PC-9 (cell line): Measurements from ENCODE around the gene KISS1R. TPM values are rescaled to one million over a fixed set of nuclear protein-coding genes. Genes with fewer than 3 reads are reported as not detected.

Experiments used
- BruUV-seq: library from RNA; stranded (reverse); fragments of 400-500 nt; replicated peaks from 2 replicates; lab custom pipeline; 2021; lab: Mats Ljungman, UMichigan
- CTCF ChIA-PET: fragments of 300-600 bp; sonication (Branson Sonifier 250); formaldehyde crosslinking; loops from one replicate; lab custom pipeline; 2022; ENCODE audit warnings: antibody characterized with exemption; lab: Charles Lee
- POLR2A ChIA-PET: fragments of 300-600 bp; sonication (Branson Sonifier 250); formaldehyde crosslinking; loops from one replicate; lab custom pipeline; 2022; ENCODE audit warnings: antibody characterized with exemption; ENCODE audit not compliant: unreplicated experiment; lab: Charles Lee
- DNase-seq, 2 experiments: peaks; one replicate each; pipeline versions ENCODE4 v3.0.0 to v3.0.0-alpha.2; 2015 to 2022; ENCODE audit warnings: mixed read lengths in 1 of 2
- H2AFZ ChIP-seq: fragments of 200-600 bp; sonication (generic); 2 replicates; pipeline ENCODE4 v1.8.1; 2017; ENCODE audit warnings: antibody characterized with exemption
- H3F3A ChIP-seq: fragments of 200-600 bp; sonication (generic); 2 replicates; pipeline ENCODE4 v1.8.1; 2017; ENCODE audit warnings: antibody characterized with exemption, mild to moderate bottlenecking, low read depth; ENCODE audit not compliant: insufficient read depth
- H3K27ac ChIP-seq: fragments of 200-600 bp; sonication (generic); 2 replicates; pipeline ENCODE4 v1.6.1; 2016; ENCODE audit warnings: mixed run types
- H3K27me3 ChIP-seq: fragments of 200-600 bp; sonication (generic); 2 replicates; pipeline ENCODE4 v1.6.1; 2016; ENCODE audit warnings: low read depth, mixed run types; ENCODE audit not compliant: insufficient read depth
- H3K36me3 ChIP-seq: fragments of 200-600 bp; sonication (generic); 2 replicates; pipeline ENCODE4 v1.6.1; 2016; ENCODE audit warnings: low read depth, mixed run types
- H3K4me1 ChIP-seq: fragments of 200-600 bp; sonication (generic); replicated peaks from 2 replicates; pipeline ENCODE4 v1.6.1; 2016; ENCODE audit warnings: mixed run types; ENCODE audit not compliant: insufficient read depth
- H3K4me2 ChIP-seq: fragments of 200-600 bp; sonication (generic); 2 replicates; pipeline ENCODE4 v1.6.1; 2017; ENCODE audit warnings: mixed run types
- H3K4me3 ChIP-seq: fragments of 200-600 bp; sonication (generic); 2 replicates; pipeline ENCODE4 v1.6.1; 2016; ENCODE audit warnings: mixed run types
- H3K79me2 ChIP-seq: fragments of 200-600 bp; sonication (generic); 2 replicates; pipeline ENCODE4 v1.6.1; 2017; ENCODE audit warnings: low read depth, mixed run types
- H3K9me2 ChIP-seq: fragments of 200-600 bp; sonication (generic); 2 replicates; pipeline ENCODE4 v1.8.1; 2017; ENCODE audit warnings: mild to moderate bottlenecking; ENCODE audit not compliant: insufficient read depth
- H3K9me3 ChIP-seq: fragments of 200-600 bp; sonication (generic); 2 replicates; pipeline ENCODE4 v1.8.1; 2016; ENCODE audit warnings: low read depth; ENCODE audit not compliant: insufficient read depth
- H4K20me1 ChIP-seq: fragments of 200-600 bp; sonication (generic); 2 replicates; pipeline ENCODE4 v1.8.1; 2017; ENCODE audit not compliant: insufficient read depth
- EZH2 ChIP-seq: fragments of 200-600 bp; sonication (generic); IDR thresholded peaks from 2 replicates; pipeline ENCODE4 v1.8.0; 2017; ENCODE audit warnings: antibody characterized with exemption, low read depth
- intact Hi-C: fragments of 100-400 bp; cut with micrococcal nuclease; formaldehyde crosslinking; loops from one replicate; pipeline ENCODE4 v1.10.0; 2022; ENCODE audit not compliant: unreplicated experiment
- total RNA-seq: library from RNA; stranded (reverse); gene quantifications from 2 replicates; pipeline ENCODE4 v1.2.3, GENCODE V29; 2021
- TF ChIP-seq, protein P1 (sequence below): fragments of 200-600 bp; sonication (generic); conservative IDR thresholded peaks from 2 replicates; pipeline ENCODE4 v1.6.1; 2017; ENCODE audit warnings: mixed run types, antibody characterized with exemption, mild to moderate bottlenecking, moderate library complexity

KISS1R gene
- total RNA-seq, 1 experiment from 2014 or later, result not detected

DNA sequence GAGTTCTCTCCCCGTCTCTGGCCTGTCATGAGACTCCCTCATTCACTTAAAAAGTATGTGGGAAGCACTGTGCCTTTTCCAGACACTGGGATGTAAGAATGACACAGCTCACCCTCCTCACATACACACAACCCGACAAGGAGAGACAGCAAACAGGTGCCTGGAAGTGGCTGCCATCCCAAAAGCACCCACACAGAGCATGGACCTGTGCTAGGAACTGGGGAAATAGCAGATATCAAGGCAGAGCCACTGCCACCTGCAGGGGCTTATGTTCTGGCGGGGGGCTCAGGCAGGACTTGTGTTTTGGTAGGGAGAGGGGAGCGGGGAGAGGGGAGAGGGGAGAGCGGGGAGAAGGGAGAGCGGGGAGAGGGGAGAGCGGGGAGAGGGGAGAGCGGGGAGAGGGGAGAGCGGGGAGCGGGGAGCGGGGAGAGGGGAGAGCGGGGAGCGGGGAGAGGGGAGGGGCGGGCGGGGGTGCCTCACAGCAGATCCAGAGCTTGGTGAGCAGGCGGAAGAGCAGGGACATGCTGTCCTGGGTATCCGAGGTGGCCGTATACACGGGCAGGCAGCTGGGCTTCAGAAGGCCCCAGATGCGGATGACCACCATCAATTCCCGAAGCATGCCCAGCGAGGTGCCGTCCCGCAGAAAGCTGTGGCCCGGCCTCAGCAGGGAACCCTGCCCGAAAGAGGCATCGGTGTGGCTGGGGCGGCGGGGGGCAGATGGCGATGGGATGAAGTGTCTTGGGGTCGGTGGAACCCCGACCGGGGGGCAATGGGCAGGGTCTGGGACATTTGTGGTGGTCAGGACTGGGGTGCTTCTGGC is 45.5 kb upstream of the KISS1R start:
- peaks cover 29% of the 10 kb centered on the region for H3K4me1 ChIP-seq
- intact Hi-C loops, result no loop called here
- ChIA-PET CTCF (no interaction called here), POLR2A (no interaction called here)
- no peaks in the 10 kb centered on the region for H3K27me3 ChIP-seq
- no peaks in the 10 kb centered on the region; the same call in 1 of the 2 replicates for H4K20me1 ChIP-seq
- no peak overlapping the region for H3K27ac ChIP-seq
- no peaks in the 10 kb centered on the region for H3K79me2 ChIP-seq
- BruUV-seq, result no TSS peak
- no peak for DNase-seq
- H3F3A ChIP-seq, result peaks cover 44% of the 10 kb centered on the region
- TF ChIP-seq EZH2, result no peak
- TF ChIP-seq, protein P1, sequence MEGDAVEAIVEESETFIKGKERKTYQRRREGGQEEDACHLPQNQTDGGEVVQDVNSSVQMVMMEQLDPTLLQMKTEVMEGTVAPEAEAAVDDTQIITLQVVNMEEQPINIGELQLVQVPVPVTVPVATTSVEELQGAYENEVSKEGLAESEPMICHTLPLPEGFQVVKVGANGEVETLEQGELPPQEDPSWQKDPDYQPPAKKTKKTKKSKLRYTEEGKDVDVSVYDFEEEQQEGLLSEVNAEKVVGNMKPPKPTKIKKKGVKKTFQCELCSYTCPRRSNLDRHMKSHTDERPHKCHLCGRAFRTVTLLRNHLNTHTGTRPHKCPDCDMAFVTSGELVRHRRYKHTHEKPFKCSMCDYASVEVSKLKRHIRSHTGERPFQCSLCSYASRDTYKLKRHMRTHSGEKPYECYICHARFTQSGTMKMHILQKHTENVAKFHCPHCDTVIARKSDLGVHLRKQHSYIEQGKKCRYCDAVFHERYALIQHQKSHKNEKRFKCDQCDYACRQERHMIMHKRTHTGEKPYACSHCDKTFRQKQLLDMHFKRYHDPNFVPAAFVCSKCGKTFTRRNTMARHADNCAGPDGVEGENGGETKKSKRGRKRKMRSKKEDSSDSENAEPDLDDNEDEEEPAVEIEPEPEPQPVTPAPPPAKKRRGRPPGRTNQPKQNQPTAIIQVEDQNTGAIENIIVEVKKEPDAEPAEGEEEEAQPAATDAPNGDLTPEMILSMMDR, result no peak
- H3K36me3 ChIP-seq, result no peaks in the 10 kb centered on the region
- H3K9me3 ChIP-seq, result no peaks in the 10 kb centered on the region
- H3K9me2 ChIP-seq, result no peaks in the 10 kb centered on the region
- H2AFZ ChIP-seq, result no peak overlapping the region
- no peak overlapping the region for H3K4me2 ChIP-seq
- no peak overlapping the region for H3K4me3 ChIP-seq

- Histone ChIP-seq H3K4me3 (no peak overlapping the region), H3K36me3 (no peaks in the 10 kb centered on the region), H3K4me2 (peak overlapping the region; percentile 40; the same call in 1 of the 2 replicates), H3F3A (peaks cover 42% of the 10 kb centered on the region), H3K27ac (no peak overlapping the region), H3K27me3 (no peaks in the 10 kb centered on the region), H3K79me2 (no peaks in the 10 kb centered on the region), H3K9me3 (no peaks in the 10 kb centered on the region), H3K9me2 (no peaks in the 10 kb centered on the region), H3K4me1 (peaks cover 29% of the 10 kb centered on the region), H4K20me1 (no peaks in the 10 kb centered on the region; the same call in 1 of the 2 replicates), H2AFZ (no peak overlapping the region)
- ChIA-PET POLR2A (no interaction called here), CTCF (interaction anchor here (0.5 to 0.6 kb wide), 2 partner anchors 195 to 307 kb away, joined by 3 read pairs; no protein-coding TSS in a partner anchor)
- intact Hi-C loops, result no loop called here
- DNase-seq, result peak; percentile 72 to 86
- no peak for TF ChIP-seq EZH2
- BruUV-seq, result no TSS peak
Measured at GRCh38 chr19:872266-872951, 44.7 kb upstream of the KISS1R start.

DNA sequence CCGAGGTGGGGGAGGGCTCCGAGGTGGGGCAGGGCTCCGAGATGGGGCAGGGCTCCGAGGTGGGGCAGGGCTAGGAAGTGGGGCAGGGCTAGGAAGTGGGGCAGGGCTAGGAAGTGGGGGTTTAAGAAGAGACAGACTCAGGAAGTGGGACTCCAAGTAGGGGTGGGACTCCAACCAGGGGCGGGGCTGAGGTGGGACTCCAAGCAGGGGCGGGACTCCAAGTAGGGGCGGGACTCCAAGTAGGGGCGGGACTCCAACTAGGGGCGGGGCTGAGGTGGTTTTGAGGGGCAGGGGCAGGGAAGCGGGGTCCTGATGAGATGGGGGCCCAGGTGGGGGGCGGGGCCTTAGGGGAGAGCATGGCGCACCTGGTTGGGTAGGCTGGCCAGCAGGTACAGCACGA is 44.0 kb upstream of the KISS1R start:
- Histone ChIP-seq H3K4me1 (peaks cover 29% of the 10 kb centered on the region), H4K20me1 (no peaks in the 10 kb centered on the region; the same call in 1 of the 2 replicates), H3K79me2 (no peaks in the 10 kb centered on the region), H3K4me2 (no peak overlapping the region), H3K9me2 (no peaks in the 10 kb centered on the region), H3K36me3 (no peaks in the 10 kb centered on the region), H3K9me3 (no peaks in the 10 kb centered on the region), H3K4me3 (no peak overlapping the region), H3F3A (peaks cover 40% of the 10 kb centered on the region), H2AFZ (no peak overlapping the region), H3K27me3 (no peaks in the 10 kb centered on the region), H3K27ac (no peak overlapping the region)
- ChIA-PET POLR2A (no interaction called here), CTCF (interaction anchor here (0.5 kb wide), 1 partner anchor 194 kb away, joined by 3 read pairs; no protein-coding TSS in a partner anchor)
- intact Hi-C loops, result no loop called here
- DNase-seq, result peak in 1 of 2 experiments; percentile 51
- no TSS peak for BruUV-seq
- TF ChIP-seq, protein P1, result no peak
- no peak for TF ChIP-seq EZH2
